Astrocyte of the spinal cord (primary cell): ENCODE results near the gene IFNGR1.

ENCODE experiments used
- DNase-seq: peaks from one replicate; pipeline ENCODE4 v3.0.0; 2011; ENCODE audit warnings: low read depth, low spot score
- H3K4me3 ChIP-seq: 2 replicates; pipeline ENCODE4 v1.5.1; 2011; ENCODE audit warnings: low read depth, mild to moderate bottlenecking, low read length, moderate library complexity
- in situ Hi-C: cut with HindIII; loops from 2 replicates; pipeline ENCODE4 v1.10.0; 2017; ENCODE audit warnings: low sequenced_read_pairs
- TF ChIP-seq, protein P1 (sequence below): IDR thresholded peaks from 2 replicates; pipeline ENCODE4 v1.5.1; 2012; ENCODE audit warnings: low read depth, mild to moderate bottlenecking, low read length, inconsistent platforms

The IFNGR1 gene

DNA sequence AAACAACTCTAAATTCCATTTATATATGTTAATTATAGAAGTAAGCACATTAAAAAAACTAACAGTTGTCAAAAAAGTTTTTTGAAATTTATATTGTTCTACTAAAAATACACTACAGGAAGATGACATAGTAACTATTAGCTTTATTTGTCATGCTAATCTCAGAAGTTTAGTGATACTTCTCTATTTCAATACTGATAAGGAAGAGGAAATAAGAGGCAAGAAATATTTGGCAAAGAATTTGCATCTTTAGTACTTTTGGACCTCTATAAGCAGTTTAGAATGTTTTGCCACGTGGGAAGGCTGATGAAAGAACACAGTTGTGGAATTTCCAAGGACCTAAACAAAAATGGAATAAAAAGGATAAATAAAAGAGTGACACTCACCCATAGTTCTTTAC, 12.6 kb downstream of the IFNGR1 start:
- no peak for DNase-seq
- TF ChIP-seq, protein P1, sequence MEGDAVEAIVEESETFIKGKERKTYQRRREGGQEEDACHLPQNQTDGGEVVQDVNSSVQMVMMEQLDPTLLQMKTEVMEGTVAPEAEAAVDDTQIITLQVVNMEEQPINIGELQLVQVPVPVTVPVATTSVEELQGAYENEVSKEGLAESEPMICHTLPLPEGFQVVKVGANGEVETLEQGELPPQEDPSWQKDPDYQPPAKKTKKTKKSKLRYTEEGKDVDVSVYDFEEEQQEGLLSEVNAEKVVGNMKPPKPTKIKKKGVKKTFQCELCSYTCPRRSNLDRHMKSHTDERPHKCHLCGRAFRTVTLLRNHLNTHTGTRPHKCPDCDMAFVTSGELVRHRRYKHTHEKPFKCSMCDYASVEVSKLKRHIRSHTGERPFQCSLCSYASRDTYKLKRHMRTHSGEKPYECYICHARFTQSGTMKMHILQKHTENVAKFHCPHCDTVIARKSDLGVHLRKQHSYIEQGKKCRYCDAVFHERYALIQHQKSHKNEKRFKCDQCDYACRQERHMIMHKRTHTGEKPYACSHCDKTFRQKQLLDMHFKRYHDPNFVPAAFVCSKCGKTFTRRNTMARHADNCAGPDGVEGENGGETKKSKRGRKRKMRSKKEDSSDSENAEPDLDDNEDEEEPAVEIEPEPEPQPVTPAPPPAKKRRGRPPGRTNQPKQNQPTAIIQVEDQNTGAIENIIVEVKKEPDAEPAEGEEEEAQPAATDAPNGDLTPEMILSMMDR = no peak
- H3K4me3 ChIP-seq = no peak overlapping the region
- in situ Hi-C loops = no loop called here

DNA sequence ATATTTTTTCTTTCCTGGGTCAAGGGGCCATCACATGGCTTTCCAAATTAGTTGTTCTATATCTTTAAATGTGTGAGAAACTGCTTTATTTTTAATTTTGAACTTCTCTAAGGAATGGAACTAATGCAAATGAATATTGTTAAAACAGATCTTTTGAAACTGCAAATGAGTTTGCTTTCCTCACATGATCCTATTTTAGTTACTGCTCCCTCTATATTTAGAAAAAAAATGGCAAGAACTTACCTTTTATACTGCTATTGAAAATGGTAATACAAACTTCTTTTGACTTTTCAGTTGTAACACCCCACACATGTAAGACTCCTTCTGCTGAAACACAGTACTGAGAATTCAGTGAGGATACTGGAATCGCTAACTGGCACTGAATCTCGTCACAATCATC, 15.9 kb downstream of the IFNGR1 start:
- in situ Hi-C loops = no loop called here
- TF ChIP-seq, protein P1 = no peak
- H3K4me3 ChIP-seq = no peak overlapping the region
- no peak for DNase-seq

DNA sequence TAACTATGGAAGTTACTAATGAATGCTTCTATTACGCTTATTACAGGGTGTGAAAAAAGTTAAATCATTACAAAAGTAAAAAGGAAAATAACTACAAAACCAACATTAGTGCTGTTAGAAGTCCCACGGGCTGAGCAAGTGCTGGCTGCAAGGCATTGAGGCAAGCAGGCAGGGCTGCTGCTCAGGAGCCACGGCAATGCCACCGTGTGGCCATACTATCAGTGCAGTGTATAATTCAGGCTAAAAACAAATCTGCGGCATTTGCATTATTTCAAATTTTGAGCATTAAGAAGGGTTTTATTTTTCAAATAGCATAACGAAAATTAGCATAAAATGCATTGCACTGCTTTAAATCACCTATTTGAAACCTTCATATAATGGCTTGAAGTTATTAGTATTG, 17.1 kb downstream of the IFNGR1 start:
- TF ChIP-seq, protein P1 = no peak
- H3K4me3 ChIP-seq = no peak overlapping the region
- in situ Hi-C loops = no loop called here
- DNase-seq = no peak

DNA sequence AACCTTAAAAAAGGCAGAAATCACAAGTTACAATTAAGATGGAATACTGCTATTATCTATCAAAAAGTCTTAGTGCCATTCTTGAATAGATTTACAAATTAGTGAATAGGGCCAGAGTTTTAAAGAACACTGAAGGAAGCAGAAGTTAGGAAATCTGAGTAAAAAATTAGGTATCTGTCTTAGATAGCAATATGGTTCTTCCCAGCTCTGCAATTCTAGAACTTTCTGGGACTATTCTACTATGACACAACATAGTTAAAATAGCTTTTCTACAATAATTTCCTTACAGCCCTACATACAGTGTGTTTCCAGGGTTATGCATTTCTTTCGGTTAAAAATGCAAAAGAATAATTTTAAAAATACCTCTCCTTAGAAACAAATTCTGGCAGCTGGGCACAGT, 18.2 kb downstream of the IFNGR1 start:
- TF ChIP-seq, protein P1 = no peak
- no peak overlapping the region for H3K4me3 ChIP-seq
- DNase-seq = no peak
- in situ Hi-C loops = no loop called here

DNA sequence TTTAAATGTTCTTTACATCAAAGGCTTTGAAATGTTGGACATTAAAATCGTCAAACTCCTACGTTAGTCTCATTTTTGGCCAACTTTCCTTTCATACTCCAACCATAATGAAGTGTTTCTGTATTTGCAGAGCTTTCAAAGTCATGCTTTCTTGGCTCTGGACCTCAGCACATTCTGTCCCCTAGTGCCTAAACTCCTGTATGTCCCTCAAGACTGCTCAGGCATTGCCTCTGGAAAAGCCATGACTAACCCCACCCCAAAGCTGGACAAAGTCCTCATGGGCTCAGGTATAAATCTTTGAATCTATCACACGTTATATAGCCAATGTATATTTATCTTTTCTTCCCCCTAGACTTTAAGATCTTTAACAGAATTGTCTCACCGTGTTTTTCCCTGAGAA, 18.9 kb downstream of the IFNGR1 start:
- no peak for DNase-seq
- TF ChIP-seq, protein P1 = no peak
- in situ Hi-C loops = no loop called here
- H3K4me3 ChIP-seq = no peak overlapping the region

DNA sequence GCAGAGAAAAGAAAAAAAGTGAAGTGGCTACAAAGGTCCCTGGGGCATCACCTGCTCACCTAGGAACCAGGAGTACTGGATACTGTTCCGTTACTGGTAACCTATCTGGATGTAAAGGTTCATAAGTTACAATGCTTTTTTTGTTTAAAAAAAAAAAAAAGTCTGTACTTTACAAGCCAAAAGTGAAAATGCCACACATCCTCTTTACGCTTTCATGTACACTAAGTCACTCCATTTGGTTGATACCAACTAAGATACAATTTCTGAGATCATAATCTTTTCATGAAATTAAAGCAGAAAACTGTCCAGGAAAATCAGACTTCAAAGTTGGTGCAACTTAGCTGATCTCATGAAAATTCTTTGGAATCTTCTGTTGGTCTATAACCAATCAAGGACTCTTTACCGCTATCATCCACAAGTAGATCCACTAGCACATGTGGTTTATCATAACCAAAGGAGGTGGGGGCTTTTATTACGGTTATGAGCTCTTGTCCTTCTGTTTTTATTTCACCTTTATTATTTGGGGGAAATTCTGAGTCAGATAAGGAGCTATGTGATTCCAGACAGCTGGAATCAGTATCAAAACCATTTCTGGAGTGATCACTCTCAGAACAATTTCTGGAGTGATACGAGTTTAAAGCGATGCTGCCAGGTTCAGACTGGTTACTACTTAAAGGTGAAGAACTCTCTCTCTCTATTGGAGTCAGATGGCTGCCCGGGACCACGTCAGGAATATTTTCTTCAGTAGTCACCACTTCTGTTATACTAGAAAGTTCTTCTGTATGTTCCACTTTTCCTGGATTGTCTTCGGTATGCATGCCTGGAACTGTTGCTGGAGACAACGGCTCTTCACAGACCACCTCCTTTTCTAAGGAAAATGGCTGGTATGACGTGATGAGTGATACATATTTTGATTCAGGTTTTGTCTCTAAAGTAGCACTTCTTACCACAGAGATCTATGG, 21.2 kb downstream of the IFNGR1 start:
- in situ Hi-C loops = no loop called here
- TF ChIP-seq, protein P1 = no peak
- DNase-seq = no peak
- no peak overlapping the region for H3K4me3 ChIP-seq
